ENCODE measurements around the gene PLAU.

The PLAU gene

GRCh38 chr10:73910764-73911552 is at the start of gene PLAU:
PLAU (plus strand) TSS chr10:73911132; CDS start chr10:73911556, 424 bp downstream.
- H3K9me3 Mint-ChIP-seq: no peaks in the 10 kb centered on the region
- DNase-seq: peak; percentile 81
- no peak for TF ChIP-seq CTCF (IDR thresholded peaks at IDR 0.05)
- no peak within 1 kb of the TSS for H3K27ac Mint-ChIP-seq
- H3K4me1 Mint-ChIP-seq: peaks cover 84% of the 10 kb centered on the region
- H3K4me3 Mint-ChIP-seq: peak within 1 kb of the TSS; percentile 94
- peaks cover 41% of the 10 kb centered on the region for H3K27me3 Mint-ChIP-seq (ENCODE audit: low read depth, poor library complexity)
- no peaks in the 10 kb centered on the region for H3K36me3 Mint-ChIP-seq (ENCODE audit: low read depth)

GRCh38 chr10:73862011-73862410 is 48.9 kb upstream of the PLAU start:
- peaks cover 20% of the 10 kb centered on the region for H3K36me3 Mint-ChIP-seq (ENCODE audit: low read depth)
- H3K27ac Mint-ChIP-seq: no peak overlapping the region
- peaks cover 24% of the 10 kb centered on the region for H3K4me1 Mint-ChIP-seq
- no peak overlapping the region for H3K4me3 Mint-ChIP-seq
- no peak for TF ChIP-seq CTCF (IDR thresholded peaks at IDR 0.05)
- H3K9me3 Mint-ChIP-seq: no peaks in the 10 kb centered on the region
- no peak for DNase-seq
- no peaks in the 10 kb centered on the region for H3K27me3 Mint-ChIP-seq (ENCODE audit: low read depth, poor library complexity)

GRCh38 chr10:73863039-73863817 is 47.7 kb upstream of the PLAU start:
- Mint-ChIP-seq H3K36me3 (ENCODE audit: low read depth) (peaks cover 20% of the 10 kb centered on the region), H3K4me3 (no peak overlapping the region), H3K4me1 (peaks cover 36% of the 10 kb centered on the region), H3K9me3 (no peaks in the 10 kb centered on the region), H3K27me3 (ENCODE audit: low read depth, poor library complexity) (peaks cover 2% of the 10 kb centered on the region), H3K27ac (no peak overlapping the region)
- DNase-seq: no peak
- no peak for TF ChIP-seq CTCF (IDR thresholded peaks at IDR 0.05)

GRCh38 chr10:73864229-73864628 is 46.7 kb upstream of the PLAU start:
- peaks cover 2% of the 10 kb centered on the region for H3K27me3 Mint-ChIP-seq (ENCODE audit: low read depth, poor library complexity)
- no peak for DNase-seq
- H3K27ac Mint-ChIP-seq: no peak overlapping the region
- TF ChIP-seq CTCF (IDR thresholded peaks at IDR 0.05): no peak
- H3K9me3 Mint-ChIP-seq: no peaks in the 10 kb centered on the region
- peaks cover 13% of the 10 kb centered on the region for H3K36me3 Mint-ChIP-seq (ENCODE audit: low read depth)
- H3K4me1 Mint-ChIP-seq: peaks cover 32% of the 10 kb centered on the region
- H3K4me3 Mint-ChIP-seq: no peak overlapping the region

- H3K36me3 Mint-ChIP-seq (ENCODE audit: low read depth): peaks cover 15% of the 10 kb centered on the region
- H3K4me1 Mint-ChIP-seq: peaks cover 36% of the 10 kb centered on the region
- no peak for TF ChIP-seq CTCF (IDR thresholded peaks at IDR 0.05)
- H3K27ac Mint-ChIP-seq: no peak overlapping the region
- H3K27me3 Mint-ChIP-seq (ENCODE audit: low read depth, poor library complexity): peaks cover 2% of the 10 kb centered on the region
- no peak overlapping the region for H3K4me3 Mint-ChIP-seq
- no peaks in the 10 kb centered on the region for H3K9me3 Mint-ChIP-seq
- no peak for DNase-seq
These were observed 45.8 kb upstream of the PLAU start for GRCh38 chr10:73865107-73865458.
